ENCODE measurements around the gene SLPI.

DNA sequence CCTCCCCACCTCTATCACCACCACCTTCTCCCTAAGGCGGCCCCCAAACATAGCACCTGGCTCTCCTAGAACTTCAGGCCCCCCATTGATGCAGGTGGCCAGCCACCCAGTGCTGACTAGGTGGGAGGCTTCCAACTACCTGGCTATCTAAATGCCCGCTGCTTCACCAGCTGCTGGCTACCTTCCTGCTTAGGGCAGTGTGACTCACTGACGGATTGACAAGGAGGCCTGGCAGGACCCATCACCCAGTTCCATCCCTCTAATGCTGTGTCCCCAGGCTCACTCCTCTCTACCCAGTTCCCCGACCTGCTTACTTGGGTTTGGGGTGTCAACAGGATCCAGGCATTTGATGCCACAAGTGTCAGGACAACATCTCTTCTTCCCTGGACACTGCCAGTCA lies 1.1 kb downstream of the SLPI start:
- TF ChIP-seq, protein P1, sequence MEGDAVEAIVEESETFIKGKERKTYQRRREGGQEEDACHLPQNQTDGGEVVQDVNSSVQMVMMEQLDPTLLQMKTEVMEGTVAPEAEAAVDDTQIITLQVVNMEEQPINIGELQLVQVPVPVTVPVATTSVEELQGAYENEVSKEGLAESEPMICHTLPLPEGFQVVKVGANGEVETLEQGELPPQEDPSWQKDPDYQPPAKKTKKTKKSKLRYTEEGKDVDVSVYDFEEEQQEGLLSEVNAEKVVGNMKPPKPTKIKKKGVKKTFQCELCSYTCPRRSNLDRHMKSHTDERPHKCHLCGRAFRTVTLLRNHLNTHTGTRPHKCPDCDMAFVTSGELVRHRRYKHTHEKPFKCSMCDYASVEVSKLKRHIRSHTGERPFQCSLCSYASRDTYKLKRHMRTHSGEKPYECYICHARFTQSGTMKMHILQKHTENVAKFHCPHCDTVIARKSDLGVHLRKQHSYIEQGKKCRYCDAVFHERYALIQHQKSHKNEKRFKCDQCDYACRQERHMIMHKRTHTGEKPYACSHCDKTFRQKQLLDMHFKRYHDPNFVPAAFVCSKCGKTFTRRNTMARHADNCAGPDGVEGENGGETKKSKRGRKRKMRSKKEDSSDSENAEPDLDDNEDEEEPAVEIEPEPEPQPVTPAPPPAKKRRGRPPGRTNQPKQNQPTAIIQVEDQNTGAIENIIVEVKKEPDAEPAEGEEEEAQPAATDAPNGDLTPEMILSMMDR (IDR thresholded peaks at IDR 0.05 in 4 of 5, conservative IDR thresholded peaks at IDR 0.05 in 1 of 5): no peak
- TF ChIP-seq POLR2A (IDR thresholded peaks at IDR 0.05): no peak
